Lung (tissue), 12 donors: ENCODE data around the gene ASRGL1. TPM values are rescaled to one million over a fixed set of nuclear protein-coding genes. Genes with fewer than 3 reads are reported as not detected.
"Not testable (repeated sequence)": the region's sequence is repeated elsewhere in the genome, so short reads cannot be mapped to it uniquely, and the experiment has no call there.

Source experiments
- ATAC-seq: fragments of 200-7000 bp; cut with Tn5 transposase; one replicate; pipeline ENCODE4 v1.9.1; 2020; ENCODE audit warnings: moderate number of reproducible peaks; ENCODE audit not compliant: insufficient read depth, low FRiP score
- DNase-seq, 3 donors: peaks; one replicate each; pipeline ENCODE4 v3.0.0-alpha.2; 2013 to 2017
- H3K27ac ChIP-seq, 2 donors: one replicate each; pipeline ENCODE4 v1.5.1; 2013; ENCODE audit warnings: mild to moderate bottlenecking in 2 of 2, moderate library complexity in 2 of 2, control low read depth in 1 of 2, inconsistent platforms in 1 of 2, low read depth in 1 of 2, low read length in 1 of 2
- H3K27me3 ChIP-seq, 3 donors: one replicate each; pipeline ENCODE4 v1.5.1; 2013; ENCODE audit warnings: low read length in 2 of 3; ENCODE audit not compliant: control insufficient read depth in 3 of 3, insufficient read depth in 3 of 3
- H3K36me3 ChIP-seq, 4 donors: one replicate each; pipeline ENCODE4 v1.5.1; 2013; ENCODE audit warnings: low read length in 4 of 4, mild to moderate bottlenecking in 1 of 4, moderate library complexity in 1 of 4; ENCODE audit not compliant: control insufficient read depth in 4 of 4, insufficient read depth in 4 of 4
- H3K4me1 ChIP-seq, 5 donors: one replicate each; pipeline ENCODE4 v1.5.1; 2013; ENCODE audit warnings: low read length in 5 of 5, mild to moderate bottlenecking in 2 of 5, moderate library complexity in 1 of 5; ENCODE audit not compliant: control insufficient read depth in 5 of 5, insufficient read depth in 5 of 5
- H3K4me3 ChIP-seq: one replicate; pipeline ENCODE4 v1.5.1; 2013; ENCODE audit warnings: mild to moderate bottlenecking, control low read depth, moderate library complexity
- H3K9ac ChIP-seq, 2 donors: one replicate each; pipeline ENCODE4 v1.5.1; 2013; ENCODE audit warnings: low read length in 2 of 2, control low read depth in 1 of 2; ENCODE audit not compliant: insufficient read depth in 1 of 2
- H3K9me3 ChIP-seq, 4 donors: one replicate each; pipeline ENCODE4 v1.5.1; 2013; ENCODE audit warnings: low read length in 3 of 4, mild to moderate bottlenecking in 1 of 4, moderate library complexity in 1 of 4; ENCODE audit not compliant: control insufficient read depth in 4 of 4, insufficient read depth in 3 of 4
- WGBS, 2 donors: extraction: QIAGEN DNeasy Blood & Tissue Kit; methylation state at CpG; one replicate each; pipeline ENCODE4 v1.1.7; 2013; 5-methylcytosine and 5-hydroxymethylcytosine counted together
- polyA plus RNA-seq, 2 donors: library from polyadenylated mRNA; stranded (reverse); fragments of 200-250 nt; gene quantifications; one replicate each; pipeline ENCODE4 v1.2.1, GENCODE V29; 2013
- total RNA-seq, 2 donors: library from RNA; depleted of rRNA in 1 of 2; stranded (reverse); fragments of >200 nt in 1 of 2; gene quantifications; one replicate each; pipeline ENCODE4 v1.2.1, GENCODE V29; 2014 to 2021
- TF ChIP-seq, protein P1 (sequence below): IDR thresholded peaks from 2 replicates; pipeline ENCODE4 v1.5.1; 2012; ENCODE audit warnings: mild to moderate bottlenecking; ENCODE audit errors: control extremely low read depth, extremely low read depth
- donor health status: control.
- donor health status: control.
- donor health status: Bipolar disorder and iron deficiency.
- donor health status: healthy.
- donor health status: DM: yes; HTN: yes; CAD: no.

ASRGL1 gene
- total and polyA plus RNA-seq, 4 donors = 6.3 to 36.1 (median 28.2) TPM

DNA sequence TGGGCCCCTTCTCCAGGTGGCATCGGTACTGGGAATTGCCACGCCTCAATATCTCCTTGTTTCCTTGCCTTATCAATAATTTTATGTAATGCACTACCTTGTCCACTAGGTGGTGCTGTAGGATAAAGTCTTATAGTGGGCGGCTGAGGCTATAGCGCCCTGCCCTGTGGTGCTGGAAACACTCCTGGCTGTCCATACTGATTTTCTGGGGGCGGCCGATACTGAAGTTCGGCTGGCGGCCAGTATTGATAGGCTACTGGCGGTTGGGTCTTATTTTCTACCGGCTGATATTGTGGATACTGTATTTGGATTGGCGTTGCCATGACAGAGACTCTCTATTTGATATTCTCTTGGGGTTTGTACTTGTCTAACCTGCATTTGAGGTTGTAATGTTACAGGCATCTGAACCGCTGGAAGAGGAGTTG, 43.6 kb downstream of the ASRGL1 start:
- DNase-seq (peak; percentile 67 to 87 (median 84)), ATAC-seq (peak; percentile 79)
- H3K27ac ChIP-seq, H3K9me3 ChIP-seq, H3K4me3 ChIP-seq, H3K36me3 ChIP-seq, H3K27me3 ChIP-seq, H3K4me1 ChIP-seq: not testable (repeated sequence)
- WGBS, 2 donors = 5 to 8% methylated on average over 12 of the region's 12 CpGs
- H3K9ac ChIP-seq = peak overlapping the region in 1 of 2 donors; percentile 55
- TF ChIP-seq, protein P1, sequence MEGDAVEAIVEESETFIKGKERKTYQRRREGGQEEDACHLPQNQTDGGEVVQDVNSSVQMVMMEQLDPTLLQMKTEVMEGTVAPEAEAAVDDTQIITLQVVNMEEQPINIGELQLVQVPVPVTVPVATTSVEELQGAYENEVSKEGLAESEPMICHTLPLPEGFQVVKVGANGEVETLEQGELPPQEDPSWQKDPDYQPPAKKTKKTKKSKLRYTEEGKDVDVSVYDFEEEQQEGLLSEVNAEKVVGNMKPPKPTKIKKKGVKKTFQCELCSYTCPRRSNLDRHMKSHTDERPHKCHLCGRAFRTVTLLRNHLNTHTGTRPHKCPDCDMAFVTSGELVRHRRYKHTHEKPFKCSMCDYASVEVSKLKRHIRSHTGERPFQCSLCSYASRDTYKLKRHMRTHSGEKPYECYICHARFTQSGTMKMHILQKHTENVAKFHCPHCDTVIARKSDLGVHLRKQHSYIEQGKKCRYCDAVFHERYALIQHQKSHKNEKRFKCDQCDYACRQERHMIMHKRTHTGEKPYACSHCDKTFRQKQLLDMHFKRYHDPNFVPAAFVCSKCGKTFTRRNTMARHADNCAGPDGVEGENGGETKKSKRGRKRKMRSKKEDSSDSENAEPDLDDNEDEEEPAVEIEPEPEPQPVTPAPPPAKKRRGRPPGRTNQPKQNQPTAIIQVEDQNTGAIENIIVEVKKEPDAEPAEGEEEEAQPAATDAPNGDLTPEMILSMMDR = peak; percentile 80

DNA sequence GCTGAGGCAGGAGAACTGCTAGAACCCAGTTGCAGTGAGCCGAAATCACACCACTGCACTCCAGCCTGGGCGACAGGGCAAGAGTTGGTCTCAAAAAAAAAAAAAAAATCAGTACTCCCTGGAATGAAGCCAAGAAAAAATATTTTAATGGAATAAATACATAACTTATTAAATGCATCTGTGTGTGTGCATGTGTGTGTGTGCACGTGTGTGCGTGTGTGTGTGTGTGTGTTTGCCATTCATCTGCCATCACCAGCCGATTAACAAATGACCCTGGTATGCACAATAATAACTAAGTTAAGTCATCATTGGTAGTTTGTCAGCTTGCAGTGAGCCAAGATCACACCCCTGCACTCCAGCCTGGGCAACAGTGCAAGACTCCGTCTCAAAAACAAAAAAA, 46.6 kb downstream of the ASRGL1 start:
- H3K27me3 ChIP-seq = no peaks in the 10 kb centered on the region
- TF ChIP-seq, protein P1 = no peak
- ATAC-seq = no peak

DNA sequence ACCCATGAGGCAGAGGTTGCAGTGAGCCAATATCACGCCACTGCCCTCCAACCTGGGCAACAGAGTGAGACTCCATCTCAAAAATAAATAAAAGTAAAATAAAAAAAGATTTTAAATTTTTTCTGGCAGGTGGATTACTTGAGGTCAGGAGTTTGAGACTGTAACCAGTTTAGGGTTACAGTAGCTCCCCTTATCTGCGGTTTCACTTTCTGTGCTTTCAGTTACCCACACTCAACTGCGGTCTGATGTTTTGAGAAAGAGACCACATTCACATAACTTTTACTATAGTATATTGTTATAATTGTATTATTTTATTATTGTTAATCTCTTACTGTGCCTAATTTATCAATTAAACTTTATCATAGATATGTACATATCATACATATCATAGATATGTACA, 48.8 kb downstream of the ASRGL1 start:
- not testable (repeated sequence) for H3K4me3 ChIP-seq, H3K27me3 ChIP-seq, H3K9me3 ChIP-seq, H3K36me3 ChIP-seq, DNase-seq, H3K27ac ChIP-seq, ATAC-seq, H3K9ac ChIP-seq
- WGBS, 2 donors = 84 to 86% methylated on average over 3 of the region's 3 CpGs
- H3K4me1 ChIP-seq = peaks cover 0 to 13% (median 0%) of the 10 kb centered on the region in 5 donors

More for the DNA sequence above, 46.6 kb downstream of the ASRGL1 start:
- Histone ChIP-seq H3K4me1 (peaks cover 0 to 6% (median 0%) of the 10 kb centered on the region in 5 donors), H3K9me3 (no peaks in the 10 kb centered on the region), H3K36me3 (no peaks in the 10 kb centered on the region), H3K9ac (no peak overlapping the region), H3K27ac (no peak overlapping the region), H3K4me3 (no peak overlapping the region)
- no peak for DNase-seq
- WGBS, 2 donors = 63 to 74% methylated on average over 6 of the region's 6 CpGs

DNA sequence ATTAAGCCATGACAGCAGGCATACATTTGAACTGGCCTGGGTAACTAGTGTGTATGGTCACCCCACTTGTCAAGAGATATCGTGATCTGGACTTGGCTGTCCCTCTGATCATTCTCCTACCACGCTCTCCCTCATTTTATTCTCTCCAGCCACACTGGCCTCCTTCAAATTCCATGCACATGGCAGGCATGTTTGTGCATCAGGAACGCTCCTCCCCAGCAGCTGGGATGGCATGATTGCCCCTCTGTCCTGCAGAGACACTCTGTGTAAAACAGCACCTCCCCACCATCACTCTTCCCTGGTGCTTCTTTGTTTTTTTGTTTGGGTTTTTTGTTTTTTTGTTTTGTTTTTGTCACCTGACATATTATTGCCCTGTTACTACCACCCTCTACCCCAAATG, 50.1 kb downstream of the ASRGL1 start:
- 93% methylated on average over 3 of the region's 3 CpGs for WGBS, 2 donors
- Histone ChIP-seq H3K9ac (no peak overlapping the region), H3K9me3 (no peaks in the 10 kb centered on the region), H3K4me1 (peaks cover 0 to 10% (median 0%) of the 10 kb centered on the region in 5 donors), H3K4me3 (no peak overlapping the region), H3K36me3 (peaks cover 0 to 3% (median 0%) of the 10 kb centered on the region in 4 donors), H3K27me3 (no peaks in the 10 kb centered on the region), H3K27ac (no peak overlapping the region)
- ATAC-seq (no peak), DNase-seq (no peak)
- TF ChIP-seq, protein P1 = no peak
